Mesendoderm (in vitro differentiated cells): Measurements from ENCODE around the gene ANXA8L1.
"Not testable (repeated sequence)": the region's sequence is repeated elsewhere in the genome, so short reads cannot be mapped to it uniquely, and the experiment has no call there.

ENCODE experiments used
- DNase-seq: peaks from one replicate; pipeline ENCODE4 v3.0.0; 2013
- H2AK5ac ChIP-seq: 2 replicates; pipeline ENCODE4 v1.6.1; 2013; ENCODE audit warnings: low read length, inconsistent platforms
- H2BK120ac ChIP-seq: 2 replicates; pipeline ENCODE4 v1.6.1; 2013; ENCODE audit warnings: low read depth, mild to moderate bottlenecking, low read length, moderate library complexity, mixed read lengths
- H2BK15ac ChIP-seq: replicated peaks from 2 replicates; pipeline ENCODE4 v1.6.1; 2013; ENCODE audit warnings: low read depth, mild to moderate bottlenecking, moderate library complexity
- H2BK5ac ChIP-seq: 2 replicates; pipeline ENCODE4 v1.6.1; 2013; ENCODE audit warnings: low read length, inconsistent platforms
- H3K18ac ChIP-seq: 2 replicates; pipeline ENCODE4 v1.6.1; 2013; ENCODE audit warnings: mild to moderate bottlenecking, low read length, mixed read lengths
- H3K23ac ChIP-seq: one replicate; pipeline ENCODE4 v1.6.1; 2013; ENCODE audit warnings: low read length
- H3K27ac ChIP-seq: 2 replicates; pipeline ENCODE4 v1.5.1; 2013; ENCODE audit warnings: low read depth, mild to moderate bottlenecking, inconsistent platforms, low read length, moderate library complexity
- H3K27me3 ChIP-seq: 2 replicates; pipeline ENCODE4 v1.6.1; 2013; ENCODE audit warnings: low read length, control low read depth, mild to moderate bottlenecking, inconsistent platforms; ENCODE audit not compliant: insufficient read depth, poor library complexity
- H3K36me3 ChIP-seq: 2 replicates; pipeline ENCODE4 v1.6.1; 2013; ENCODE audit warnings: low read length, inconsistent platforms; ENCODE audit not compliant: control insufficient read depth, insufficient read depth
- H3K4ac ChIP-seq: one replicate; pipeline ENCODE4 v1.6.1; 2013; ENCODE audit warnings: low read depth, mild to moderate bottlenecking, low read length, moderate library complexity
- H3K4me1 ChIP-seq: 2 replicates; pipeline ENCODE4 v1.6.1; 2013; ENCODE audit warnings: low read depth, low read length, inconsistent platforms; ENCODE audit not compliant: control insufficient read depth
- H3K4me2 ChIP-seq: 2 replicates; pipeline ENCODE4 v1.6.1; 2013; ENCODE audit warnings: low read length
- H3K4me3 ChIP-seq: 2 replicates; pipeline ENCODE4 v1.5.1; 2013; ENCODE audit warnings: mild to moderate bottlenecking, low read length
- H3K56ac ChIP-seq: one replicate; pipeline ENCODE4 v1.6.1; 2013; ENCODE audit warnings: low read length
- H3K79me1 ChIP-seq: 2 replicates; pipeline ENCODE4 v1.6.1; 2013; ENCODE audit warnings: low read length, inconsistent platforms
- H3K79me2 ChIP-seq: 2 replicates; pipeline ENCODE4 v1.6.1; 2013; ENCODE audit warnings: mild to moderate bottlenecking, low read length; ENCODE audit not compliant: control insufficient read depth, insufficient read depth
- H3K9ac ChIP-seq: 2 replicates; pipeline ENCODE4 v1.6.1; 2013; ENCODE audit warnings: low read length, inconsistent platforms
- H4K5ac ChIP-seq: one replicate; pipeline ENCODE4 v1.6.1; 2013; ENCODE audit warnings: low read length
- H4K8ac ChIP-seq: one replicate; pipeline ENCODE4 v1.6.1; 2013; ENCODE audit warnings: low read depth, mild to moderate bottlenecking, control low read depth, low read length, moderate library complexity
- WGBS: extraction: QIAGEN DNeasy Blood & Tissue Kit; methylation state at CpG from one replicate; pipeline ENCODE4 v1.1.7; 2013; ENCODE audit warnings: low lambda C conversion rate, missing lambda C conversion rate; ENCODE audit not compliant: insufficient coverage; ENCODE audit errors: extremely low coverage; 5-methylcytosine and 5-hydroxymethylcytosine counted together

The ANXA8L1 gene

DNA sequence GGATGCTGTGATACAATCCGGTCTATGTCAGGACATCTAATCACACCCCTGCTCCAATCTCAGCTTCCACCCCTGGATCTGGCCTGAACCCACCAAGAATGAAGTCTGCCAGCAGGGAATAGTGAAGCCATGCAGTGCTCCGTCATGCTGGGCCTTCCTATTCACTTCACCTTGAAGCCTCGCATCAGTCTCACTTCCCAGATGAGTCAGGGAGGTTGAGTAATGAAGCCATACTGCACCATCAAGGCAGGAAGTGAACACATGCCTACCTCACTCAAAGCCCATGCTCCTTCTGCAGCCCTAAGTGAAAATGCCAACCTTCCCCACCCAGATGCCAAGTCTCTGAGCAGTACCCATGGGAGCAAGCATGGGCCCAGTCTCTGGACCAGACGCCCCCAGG is 11.1 kb downstream of the ANXA8L1 start:
- not testable (repeated sequence) for H3K23ac ChIP-seq, H3K4me2 ChIP-seq, H4K8ac ChIP-seq, H3K9ac ChIP-seq, H3K4ac ChIP-seq, H2BK5ac ChIP-seq, H2BK15ac ChIP-seq, H4K5ac ChIP-seq, H3K79me2 ChIP-seq, H3K4me3 ChIP-seq, H3K36me3 ChIP-seq, H3K79me1 ChIP-seq, H3K27me3 ChIP-seq, H3K4me1 ChIP-seq, H3K27ac ChIP-seq, DNase-seq, H3K18ac ChIP-seq, H2BK120ac ChIP-seq, H3K56ac ChIP-seq, H2AK5ac ChIP-seq
- no CpG with 5 or more reads among the region's 4 CpGs for WGBS

DNA sequence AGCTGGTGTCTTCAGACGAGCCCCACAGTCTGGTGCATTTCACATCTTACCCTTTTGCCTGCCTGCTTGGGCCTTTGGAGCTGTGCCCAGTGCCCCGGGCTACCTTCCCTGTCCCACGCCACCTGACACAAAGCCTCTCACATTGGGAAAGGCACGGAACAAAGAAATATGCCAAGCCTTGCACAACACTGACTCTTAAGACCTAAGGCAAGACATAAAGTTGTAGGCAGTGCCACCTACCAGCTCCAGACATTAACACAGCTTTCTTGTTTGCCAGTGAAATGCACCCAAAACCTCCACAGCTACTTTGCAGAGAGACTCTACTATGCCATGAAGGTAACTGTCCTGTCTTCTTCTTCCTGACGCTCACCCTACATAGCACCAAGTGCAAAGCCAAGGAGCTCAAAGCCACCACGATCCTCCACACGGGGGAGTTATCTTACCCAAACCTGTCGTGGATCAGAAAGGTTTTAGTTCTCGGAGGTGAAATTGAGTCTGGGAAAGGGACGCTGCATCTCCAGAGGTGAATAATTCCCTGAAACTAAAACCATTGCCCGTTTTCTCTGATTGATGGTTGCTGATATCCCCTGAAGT is 11.8 kb downstream of the ANXA8L1 start:
- H3K79me2 ChIP-seq, H3K36me3 ChIP-seq, H3K79me1 ChIP-seq, H3K9ac ChIP-seq, H2BK15ac ChIP-seq, H2AK5ac ChIP-seq, H3K27ac ChIP-seq, DNase-seq, H3K18ac ChIP-seq, H3K4me1 ChIP-seq, H3K4me3 ChIP-seq, H3K56ac ChIP-seq, H3K4me2 ChIP-seq, H3K27me3 ChIP-seq, H2BK5ac ChIP-seq, H3K23ac ChIP-seq, H4K8ac ChIP-seq, H3K4ac ChIP-seq, H2BK120ac ChIP-seq, H4K5ac ChIP-seq: not testable (repeated sequence)
- no CpG with 5 or more reads among the region's 11 CpGs for WGBS

DNA sequence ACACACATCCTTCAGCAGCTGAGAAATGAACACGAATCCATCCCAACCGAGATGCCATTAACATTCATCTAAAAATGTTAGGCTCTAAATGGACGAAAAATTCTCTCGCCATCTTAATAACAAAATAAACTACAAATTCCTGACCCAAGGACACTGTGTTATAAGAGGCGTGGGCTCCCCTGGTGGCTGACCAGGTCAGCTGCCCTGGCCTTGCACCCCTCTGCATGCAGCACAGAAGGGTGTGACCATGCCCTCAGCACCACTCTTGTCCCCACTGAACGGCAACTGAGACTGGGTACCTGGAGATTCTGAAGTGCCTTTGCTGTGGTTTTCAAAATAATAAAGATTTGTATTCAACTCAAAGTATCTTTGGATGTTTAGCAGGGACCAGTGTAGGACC is 15.8 kb downstream of the ANXA8L1 start:
- not testable (repeated sequence) for H3K23ac ChIP-seq, H3K4me3 ChIP-seq, H4K8ac ChIP-seq, H2BK15ac ChIP-seq, H2BK120ac ChIP-seq, H3K27ac ChIP-seq, DNase-seq, H3K36me3 ChIP-seq, H3K79me2 ChIP-seq, H3K4me1 ChIP-seq, H4K5ac ChIP-seq, H3K56ac ChIP-seq, H2BK5ac ChIP-seq, H3K18ac ChIP-seq, H3K79me1 ChIP-seq, H3K9ac ChIP-seq, H2AK5ac ChIP-seq, H3K4me2 ChIP-seq, H3K27me3 ChIP-seq, H3K4ac ChIP-seq
- no CpG with 5 or more reads among the region's 6 CpGs for WGBS

DNA sequence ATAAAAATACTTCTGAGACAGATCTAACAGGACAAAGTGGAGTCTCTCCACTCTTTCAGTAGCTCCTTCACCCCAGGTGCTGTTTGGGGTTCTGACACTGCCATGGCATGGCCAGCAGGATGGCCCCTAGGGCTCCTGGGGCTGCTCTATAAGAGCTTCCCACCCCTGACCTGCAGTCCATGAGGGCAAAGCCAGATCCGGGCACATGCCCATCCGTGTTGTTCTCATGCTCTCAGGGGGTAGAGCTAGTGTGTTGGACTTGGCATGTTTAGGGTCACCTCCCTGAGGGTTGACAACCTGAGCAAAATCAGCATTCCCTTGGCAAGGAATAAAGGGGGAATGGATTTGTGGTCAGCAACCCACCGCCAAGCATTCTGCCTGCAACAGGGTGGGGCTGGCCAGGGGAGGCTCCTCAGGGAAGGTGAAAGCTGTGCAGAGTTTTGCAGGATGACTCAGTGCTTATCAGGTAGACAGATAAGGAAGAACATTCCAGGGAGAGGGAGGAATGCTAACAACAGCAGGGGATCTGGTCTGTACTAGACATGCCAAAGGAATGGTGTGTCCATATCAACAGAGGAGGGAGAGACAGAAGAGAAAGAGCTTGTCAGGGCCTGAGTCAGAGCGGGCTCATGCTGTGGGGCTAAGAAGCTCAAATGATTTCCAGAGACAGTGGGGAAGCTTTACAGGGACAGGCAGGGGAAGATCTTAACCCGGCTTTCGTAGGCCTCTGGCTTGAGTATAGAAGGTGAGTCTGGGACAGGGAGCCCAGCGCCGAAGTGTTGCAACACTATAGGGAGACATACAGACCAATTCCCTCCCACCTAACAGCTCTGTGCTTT is 21.1 kb downstream of the ANXA8L1 start:
- not testable (repeated sequence) for H4K5ac ChIP-seq, H3K23ac ChIP-seq, H3K4me1 ChIP-seq, H2AK5ac ChIP-seq, H3K79me1 ChIP-seq, H3K27me3 ChIP-seq, H4K8ac ChIP-seq, H3K36me3 ChIP-seq, H3K4me3 ChIP-seq, H3K4me2 ChIP-seq, H3K9ac ChIP-seq, H2BK15ac ChIP-seq, H3K79me2 ChIP-seq
- no CpG with 5 or more reads among the region's 8 CpGs for WGBS
- Histone ChIP-seq H3K56ac (peak overlapping the region; percentile 69), H2BK120ac (peak overlapping the region; percentile 73), H2BK5ac (peak overlapping the region; percentile 35), H3K27ac (peak overlapping the region; percentile 68), H3K4ac (peak overlapping the region; percentile 72), H3K18ac (peak overlapping the region; percentile 80)
- peak; percentile 98 for DNase-seq

DNA sequence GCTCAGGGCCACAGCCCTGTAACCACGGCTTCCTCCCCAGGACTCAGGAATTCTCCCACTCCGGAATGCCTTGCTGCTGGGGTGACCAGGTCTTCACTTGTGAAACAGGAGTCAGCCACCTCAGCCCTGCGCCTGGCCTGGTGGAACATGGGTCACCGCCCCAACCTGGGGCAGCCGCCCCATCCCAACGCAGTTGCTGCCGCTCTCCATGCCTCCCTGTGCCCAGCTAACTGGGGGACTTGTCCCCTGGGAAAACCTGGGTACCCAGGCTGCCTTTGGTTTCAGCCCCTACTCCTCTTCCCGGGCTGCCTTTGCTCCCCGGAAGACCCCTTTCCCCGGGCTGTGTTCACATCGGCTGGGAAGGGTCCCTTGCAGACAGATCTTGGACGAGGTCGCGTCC is 22.2 kb downstream of the ANXA8L1 start:
- H4K8ac ChIP-seq, H3K4me3 ChIP-seq, H3K4me2 ChIP-seq, H3K79me2 ChIP-seq, H2BK5ac ChIP-seq, H3K36me3 ChIP-seq, H3K18ac ChIP-seq, H3K4me1 ChIP-seq, H3K23ac ChIP-seq, H2BK15ac ChIP-seq, H2AK5ac ChIP-seq, H3K9ac ChIP-seq, H3K79me1 ChIP-seq, H4K5ac ChIP-seq, H3K27me3 ChIP-seq: not testable (repeated sequence)
- peak overlapping the region; percentile 28 for H3K4ac ChIP-seq
- WGBS, result no CpG with 5 or more reads among the region's 14 CpGs
- H2BK120ac ChIP-seq, result peak overlapping the region; percentile 49
- peak overlapping the region; percentile 49 for H3K56ac ChIP-seq
- H3K27ac ChIP-seq, result peak overlapping the region; percentile 75
- DNase-seq, result peak; percentile 28
